GM21515 (cell line): Measurements from ENCODE around the gene ARHGEF10L.

ENCODE experiments used
- ATAC-seq: cut with Tn5 transposase; IDR thresholded peaks from one replicate; pipeline ENCODE4 v1.9.1; 2021; ENCODE audit not compliant: unreplicated experiment

ARHGEF10L gene

GRCh38 chr1:17549384-17549783 is 9.9 kb downstream of the ARHGEF10L start:
- no peak for ATAC-seq

DNA sequence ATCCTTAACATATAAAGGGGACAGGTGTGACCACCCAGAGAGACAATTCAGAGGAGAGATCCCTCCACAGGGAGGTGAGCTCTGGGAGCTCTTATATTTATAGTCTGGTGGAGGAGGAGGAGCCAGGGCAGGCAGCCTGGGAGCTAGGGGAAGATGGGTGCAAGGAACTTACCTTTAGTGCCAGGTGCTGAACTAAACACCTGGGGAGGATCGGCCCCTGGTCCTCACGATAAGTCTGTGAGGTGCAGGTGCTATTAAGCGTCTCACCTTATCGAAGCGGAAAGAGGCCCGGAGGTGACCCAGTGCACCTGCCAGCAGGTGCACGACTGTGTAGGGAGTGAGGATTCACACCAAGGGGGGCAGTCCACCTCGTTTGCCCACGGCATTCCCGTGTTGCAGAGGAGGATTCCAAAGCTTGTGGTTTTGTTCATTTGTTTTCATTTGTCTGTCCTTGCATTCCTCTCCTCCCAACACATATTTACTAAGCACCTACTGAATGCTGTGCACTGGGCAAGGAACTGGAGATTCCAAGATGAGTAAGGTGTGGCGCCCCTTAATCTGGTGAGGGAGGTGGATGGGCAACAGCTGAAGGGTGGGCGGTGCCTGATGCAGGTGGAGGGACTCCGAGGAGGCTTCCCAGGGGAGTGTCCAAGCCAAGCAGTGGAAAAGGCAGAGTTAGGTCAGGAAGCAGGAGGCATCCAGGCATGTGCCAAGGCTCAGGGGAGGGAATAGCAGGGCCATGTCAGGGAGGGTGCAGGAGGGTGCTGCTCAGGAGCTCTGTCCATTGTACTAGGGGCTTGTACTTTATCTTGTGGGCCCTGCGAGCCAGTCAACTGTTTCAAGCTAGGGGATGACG is 11.5 kb downstream of the ARHGEF10L start:
- no peak for ATAC-seq

DNA sequence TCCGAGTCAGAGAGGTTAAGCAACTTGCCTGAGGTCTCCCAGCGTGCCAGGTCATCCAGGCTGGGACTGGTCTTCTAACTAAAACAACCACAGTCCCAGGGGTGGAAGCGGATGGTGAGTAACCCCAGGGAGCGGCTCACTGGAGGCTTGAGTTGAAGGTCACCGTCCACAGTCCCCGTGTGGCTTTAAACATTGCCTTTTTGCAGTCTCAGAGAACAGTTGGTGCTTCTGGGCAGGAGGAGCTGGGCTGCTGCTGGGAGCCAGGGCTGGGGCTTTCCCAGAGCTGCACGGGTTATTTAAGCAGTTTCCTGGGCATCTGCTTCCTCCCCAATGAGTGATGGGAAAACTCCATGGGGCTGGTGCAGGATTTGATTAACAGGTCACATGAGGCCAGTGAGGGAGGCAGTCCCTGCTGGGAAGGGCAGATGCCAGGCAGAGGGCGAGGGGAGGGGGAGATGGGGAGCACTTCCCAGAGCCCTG is 12.3 kb downstream of the ARHGEF10L start:
- ATAC-seq, result no peak

GRCh38 chr1:17553975-17554700 is 14.6 kb downstream of the ARHGEF10L start:
- ATAC-seq, result no peak

GRCh38 chr1:17554954-17555353 is 15.5 kb downstream of the ARHGEF10L start:
- ATAC-seq, result no peak

DNA sequence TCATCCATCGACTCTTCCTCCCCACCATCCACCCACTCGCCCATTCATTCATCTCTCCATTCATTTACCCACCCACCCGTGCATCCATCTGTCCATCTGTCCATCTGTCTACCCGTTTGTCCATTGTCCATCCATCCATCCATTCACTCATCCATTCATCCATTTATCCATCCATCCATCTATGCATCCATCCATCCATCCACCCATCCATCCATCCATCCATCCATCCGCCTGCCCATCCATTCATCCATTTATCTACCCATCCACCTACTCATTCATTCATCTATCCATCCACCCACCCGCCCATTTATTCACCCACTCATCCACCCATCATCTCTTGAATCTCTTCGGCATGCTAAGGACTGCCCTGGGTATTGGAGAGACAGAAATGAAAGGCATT is 18.5 kb downstream of the ARHGEF10L start:
- ATAC-seq, result no peak

DNA sequence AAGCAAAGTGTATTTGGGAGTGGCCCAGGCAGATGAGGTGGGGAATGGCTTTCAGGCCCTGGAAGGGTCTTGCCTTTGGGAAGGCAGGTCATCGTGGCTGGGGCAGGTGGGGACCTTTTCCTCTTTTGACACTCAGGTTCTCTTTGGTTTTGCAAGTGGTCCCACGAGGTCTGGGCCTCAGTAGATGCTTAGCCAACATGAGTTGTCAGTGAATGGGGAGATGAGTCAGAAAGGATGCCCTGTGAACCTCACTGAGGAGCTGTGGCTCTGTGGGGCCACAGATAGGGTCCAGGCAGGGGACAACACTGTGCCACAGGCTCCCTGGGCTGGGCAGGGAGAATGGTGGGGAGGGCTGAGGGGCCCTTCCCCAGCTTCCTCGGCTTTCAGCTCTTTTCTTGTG is 19.0 kb downstream of the ARHGEF10L start:
- ATAC-seq, result no peak

GRCh38 chr1:17558954-17559614 is 19.6 kb downstream of the ARHGEF10L start:
- ATAC-seq, result no peak

DNA sequence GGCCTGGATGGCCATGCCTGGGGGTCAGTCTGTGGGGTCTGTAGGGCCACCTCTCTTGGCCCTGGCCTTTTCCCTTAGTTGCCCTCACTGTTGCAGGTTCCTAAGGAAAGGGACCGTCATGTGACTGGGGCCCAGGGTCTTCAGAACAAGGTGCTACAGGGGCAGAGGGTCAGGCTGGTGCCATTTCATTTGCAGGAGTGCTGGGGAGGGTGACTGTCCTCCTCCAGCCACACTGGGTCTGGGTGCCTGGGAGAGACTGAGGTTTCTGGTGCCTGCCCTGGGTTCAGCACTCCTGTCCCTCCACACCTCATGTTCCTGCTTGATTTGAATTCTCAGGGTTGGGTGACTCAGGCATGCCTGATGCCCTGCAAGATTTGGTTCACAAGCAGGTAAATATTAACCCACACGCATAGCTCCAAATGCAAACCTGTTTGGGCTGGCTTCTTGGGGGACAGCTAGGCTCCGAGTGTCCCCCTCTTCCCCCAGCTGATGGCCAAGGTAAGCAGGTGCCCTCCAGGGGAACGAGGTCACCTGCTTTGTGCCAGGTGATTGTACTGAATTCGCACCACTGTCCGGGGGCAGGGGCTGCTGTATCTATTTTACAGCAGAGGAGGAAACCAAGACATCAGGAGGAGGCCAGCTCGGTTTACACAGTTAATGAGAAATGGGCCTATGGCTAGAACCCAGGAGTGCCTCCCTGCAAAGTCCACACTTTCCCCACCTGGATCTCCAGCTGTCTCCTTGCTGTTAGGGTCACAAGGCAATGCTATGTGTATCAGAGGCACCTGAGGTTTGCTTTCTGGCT is 20.3 kb downstream of the ARHGEF10L start:
- no peak for ATAC-seq

DNA sequence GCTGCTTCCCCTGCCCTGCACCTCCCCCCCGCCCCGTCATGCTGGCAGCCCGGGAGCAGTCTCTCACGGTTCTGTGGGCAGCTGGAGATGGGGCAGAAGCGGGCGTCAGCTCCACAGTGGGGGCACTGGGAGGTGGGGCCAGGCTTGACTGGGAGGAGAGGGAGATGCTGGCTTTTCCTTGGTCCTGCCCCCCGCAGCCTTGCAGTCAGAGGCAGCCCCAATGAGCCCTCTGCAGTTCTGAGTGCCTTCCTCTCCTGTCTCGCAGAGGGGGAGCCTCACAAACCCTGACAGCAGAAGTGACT is 21.7 kb downstream of the ARHGEF10L start:
- no peak for ATAC-seq

GRCh38 chr1:17561561-17561985 is 22.1 kb downstream of the ARHGEF10L start:
- ATAC-seq, result no peak

DNA sequence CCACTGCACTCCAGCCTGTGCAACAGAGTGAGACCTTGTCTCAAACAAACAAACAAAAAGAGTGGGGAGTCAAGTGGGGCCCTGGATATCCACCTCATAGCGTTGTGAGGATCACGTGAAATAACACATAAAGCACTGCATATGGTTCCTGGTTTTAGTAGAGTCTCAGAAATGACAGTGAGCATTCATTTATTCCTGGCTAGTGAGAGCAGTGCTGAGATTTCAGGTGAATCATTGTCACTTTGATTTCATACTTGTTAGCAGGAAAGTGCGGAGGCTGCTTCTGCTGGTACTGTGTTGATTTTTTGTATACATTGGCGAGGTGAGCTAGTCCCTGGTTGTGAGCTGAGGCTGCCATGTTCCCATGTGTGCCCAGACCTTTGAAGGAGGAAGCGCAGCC is 22.9 kb downstream of the ARHGEF10L start:
- ATAC-seq, result no peak

GRCh38 chr1:17563494-17564281 is 24.2 kb downstream of the ARHGEF10L start:
- ATAC-seq, result no peak

GRCh38 chr1:17564458-17565393 is 25.2 kb downstream of the ARHGEF10L start:
- no peak for ATAC-seq

GRCh38 chr1:17565461-17566252 is 26.2 kb downstream of the ARHGEF10L start:
- no peak for ATAC-seq

- ATAC-seq, result no peak
Observed at GRCh38 chr1:17566417-17566816, 26.9 kb downstream of the ARHGEF10L start.

DNA sequence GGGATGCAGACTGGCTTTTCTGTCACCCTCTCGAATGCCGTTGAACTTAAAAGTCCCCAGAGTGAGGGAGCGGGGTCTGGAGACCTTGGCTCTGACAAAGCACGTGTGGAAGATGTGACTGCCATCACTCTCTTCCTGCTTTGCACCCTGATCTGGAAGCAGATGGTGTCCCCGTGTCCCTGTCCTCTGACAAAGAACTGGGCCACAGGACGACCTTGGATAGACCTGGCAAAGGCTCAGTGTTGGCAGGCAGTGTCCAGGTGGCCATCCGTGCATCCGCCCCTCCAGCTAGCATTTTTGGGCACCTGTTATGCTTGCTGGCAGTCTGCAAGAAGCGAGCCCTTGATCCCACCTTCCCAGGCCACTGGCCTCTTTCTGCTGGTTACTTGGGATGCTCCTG is 27.4 kb downstream of the ARHGEF10L start:
- no peak for ATAC-seq

DNA sequence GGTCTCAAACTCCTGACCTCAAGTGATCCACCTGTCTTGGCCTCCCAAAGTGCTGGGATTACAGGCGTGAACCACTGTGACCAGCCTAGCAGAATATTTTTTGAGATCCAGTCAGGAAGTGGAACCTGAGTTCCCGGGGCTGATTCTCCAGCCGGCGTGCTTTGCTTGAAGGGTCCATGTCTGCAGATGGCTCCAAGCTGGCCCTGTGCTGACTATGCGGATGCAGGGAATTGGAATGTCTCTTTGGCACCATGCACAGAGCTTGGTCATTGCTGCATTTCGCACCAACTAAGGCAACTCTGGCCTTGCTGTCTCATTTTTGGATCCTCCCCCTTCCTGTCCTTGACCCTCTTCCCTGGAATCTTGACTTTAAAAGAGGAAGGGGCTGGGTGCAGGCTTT is 28.1 kb downstream of the ARHGEF10L start:
- no peak for ATAC-seq
